A549 (cell line): ENCODE results near the gene SPEM1. TPM values are rescaled to one million over a fixed set of nuclear protein-coding genes. Genes with fewer than 3 reads are reported as not detected.

ENCODE experiments used
- ATAC-seq, 2 experiments: fragments of 200-7000 bp in 1 of 2; fragments of >200 bp in 1 of 2; cut with Nextera tagmentation in 1 of 2; cut with Tn5 transposase in 1 of 2; 3 replicates each; pipeline versions ENCODE4 v1.8.0 to v1.9.1; 2018 to 2020; ENCODE audit warnings: mild to moderate bottlenecking in 1 of 2, moderate library complexity in 1 of 2
- CTCF ChIA-PET: fragments of 300-600 bp; sonication (Branson Sonifier 250); formaldehyde crosslinking; extraction: SDS; loops from one replicate; lab custom pipeline; 2021; ENCODE audit warnings: antibody characterized with exemption, inconsistent platforms; lab: Yijun Ruan, JAX
- POLR2A ChIA-PET: fragments of 350-600 bp; formaldehyde crosslinking; extraction: SDS; loops from one replicate; lab custom pipeline; 2021; ENCODE audit warnings: antibody characterized with exemption, inconsistent platforms; lab: Yijun Ruan, JAX
- DNase-seq, 2 experiments: peaks; one replicate each; pipeline versions ENCODE4 v3.0.0 to v3.0.0-alpha.2; 2011 to 2016; ENCODE audit warnings: low read depth in 1 of 2, low spot score in 1 of 2
- FAIRE-seq: peaks from 2 replicates; lab custom pipeline; 2011; peaks lifted over from hg19 to GRCh38; lab: Jason Lieb, UNC
- H3K27ac ChIP-seq, 2 experiments: fragments of >200 bp; sonication (Bioruptor Twin); formaldehyde crosslinking; 3 replicates each; pipeline ENCODE4 v1.5.1; 2016 to 2017
- H3K4me1 ChIP-seq: fragments of >200 bp; sonication (Bioruptor Twin); formaldehyde crosslinking; 3 replicates; pipeline ENCODE4 v1.6.1; 2016
- H3K4me2 ChIP-seq: fragments of >200 bp; sonication (Bioruptor Twin); formaldehyde crosslinking; 3 replicates; pipeline ENCODE4 v1.6.1; 2016
- H3K4me3 ChIP-seq: fragments of >200 bp; sonication (Bioruptor Twin); formaldehyde crosslinking; 3 replicates; pipeline ENCODE4 v1.5.1; 2016
- H3K9me3 ChIP-seq: fragments of >200 bp; sonication (Bioruptor Twin); formaldehyde crosslinking; 3 replicates; pipeline ENCODE4 v1.6.1; 2016
- BCL3 ChIP-seq: fragments of >200 bp; sonication (Bioruptor Twin); formaldehyde crosslinking; IDR thresholded peaks from 3 replicates; pipeline ENCODE4 v1.6.1; 2016
- BHLHE40 ChIP-seq: IDR thresholded peaks from 2 replicates; pipeline ENCODE4 v1.6.1; 2012; ENCODE audit warnings: low read depth, low read length, inconsistent platforms
- CBX2 ChIP-seq: fragments of 200-600 bp; sonication (generic); IDR thresholded peaks from 2 replicates; pipeline ENCODE4 v1.6.1; 2016; ENCODE audit warnings: low read depth, mild to moderate bottlenecking, borderline replicate concordance
- CBX8 ChIP-seq: fragments of 200-600 bp; sonication (generic); IDR thresholded peaks from 2 replicates; pipeline ENCODE4 v1.6.1; 2016
- FOSL2 ChIP-seq, 2 experiments: fragments of 450-650 bp in 1 of 2; fragments of >200 bp in 1 of 2; sonication (Bioruptor Twin) in 1 of 2; formaldehyde crosslinking; IDR thresholded peaks; 2 replicates each; pipeline versions ENCODE4 v1.5.0 to v1.6.1; 2016 to 2020; ENCODE audit warnings: mild to moderate bottlenecking in 1 of 2, moderate library complexity in 1 of 2
- FOXS1 ChIP-seq: fragments of 250-450 bp; sonication (Bioruptor Pico); IDR thresholded peaks from 2 replicates; pipeline ENCODE4 v1.5.0; 2020; ENCODE audit warnings: mild to moderate bottlenecking, moderate library complexity
- GATA3 ChIP-seq: IDR thresholded peaks from 2 replicates; pipeline ENCODE4 v1.6.1; 2012; ENCODE audit warnings: borderline replicate concordance
- HDAC2 ChIP-seq: fragments of 200-600 bp; sonication (generic); IDR thresholded peaks from 2 replicates; pipeline ENCODE4 v1.6.1; 2016
- HOXB13 ChIP-seq: fragments of 250-450 bp; sonication (Bioruptor Pico); IDR thresholded peaks from 2 replicates; pipeline ENCODE4 v1.5.0; 2020; ENCODE audit warnings: low read depth, mild to moderate bottlenecking, moderate library complexity
- HOXB5 ChIP-seq: fragments of 250-450 bp; sonication (Bioruptor Pico); IDR thresholded peaks from 2 replicates; pipeline ENCODE4 v1.5.0; 2020; ENCODE audit warnings: mild to moderate bottlenecking, moderate library complexity
- JUNB ChIP-seq: fragments of >200 bp; sonication (Bioruptor Twin); formaldehyde crosslinking; IDR thresholded peaks from 2 replicates; pipeline ENCODE4 v1.6.1; 2016
- KDM1A ChIP-seq: fragments of 200-600 bp; sonication (generic); IDR thresholded peaks from 2 replicates; pipeline ENCODE4 v1.6.1; 2016; ENCODE audit warnings: low read depth, mild to moderate bottlenecking
- KDM5A ChIP-seq: fragments of 200-600 bp; sonication (generic); IDR thresholded peaks from 2 replicates; pipeline ENCODE4 v1.6.1; 2016; ENCODE audit warnings: antibody characterized with exemption, mild to moderate bottlenecking
- MAFK ChIP-seq: fragments of 450-650 bp; IDR thresholded peaks from 2 replicates; pipeline ENCODE4 v1.6.1; 2014; ENCODE audit not compliant: partially characterized antibody
- NFE2L2 ChIP-seq: fragments of 150-350 bp; conservative IDR thresholded peaks from 2 replicates; pipeline ENCODE4 v1.6.1; 2014; ENCODE audit warnings: low read length
- NPAS2 ChIP-seq: fragments of 250-450 bp; sonication (Bioruptor Pico); IDR thresholded peaks from 2 replicates; pipeline ENCODE4 v1.8.0; 2022; ENCODE audit warnings: mild to moderate bottlenecking, moderate library complexity, borderline replicate concordance
- NR3C1 ChIP-seq: fragments of >200 bp; sonication (Bioruptor Twin); formaldehyde crosslinking; IDR thresholded peaks from 3 replicates; pipeline ENCODE4 v1.6.1; 2017
- PBX3 ChIP-seq: IDR thresholded peaks from 2 replicates; pipeline ENCODE4 v1.6.1; 2012
- POLR2AphosphoS2 ChIP-seq: conservative IDR thresholded peaks from 2 replicates; pipeline ENCODE4 v1.6.1; 2012; ENCODE audit warnings: low read length, improper control_type of control experiment, inconsistent platforms
- RCOR1 ChIP-seq: fragments of 150-350 bp; IDR thresholded peaks from 2 replicates; pipeline ENCODE4 v1.6.1; 2014; ENCODE audit warnings: antibody characterized with exemption, low read length, low read depth
- RFX5 ChIP-seq: fragments of 450-650 bp; IDR thresholded peaks from 2 replicates; pipeline ENCODE4 v1.7.1; 2014; ENCODE audit warnings: antibody characterized with exemption, mild to moderate bottlenecking, moderate library complexity
- SMC3 ChIP-seq: fragments of >200 bp; sonication (Bioruptor Twin); formaldehyde crosslinking; IDR thresholded peaks from 3 replicates; pipeline ENCODE4 v1.6.1; 2018; ENCODE audit warnings: inconsistent platforms
- TP53 ChIP-seq: fragments of 250-450 bp; sonication (Bioruptor Pico); IDR thresholded peaks from 2 replicates; pipeline ENCODE4 v1.5.0; 2021; ENCODE audit warnings: mild to moderate bottlenecking, moderate library complexity
- USF2 ChIP-seq: fragments of 450-650 bp; IDR thresholded peaks from 2 replicates; pipeline ENCODE4 v1.6.1; 2014; ENCODE audit warnings: antibody characterized with exemption
- ZC3H11A ChIP-seq: fragments of 450-650 bp; IDR thresholded peaks from 2 replicates; pipeline ENCODE4 v1.6.1; 2014; ENCODE audit warnings: antibody characterized with exemption, mild to moderate bottlenecking
- ZFP36 ChIP-seq: fragments of 450-650 bp; IDR thresholded peaks from 2 replicates; pipeline ENCODE4 v1.6.1; 2014; ENCODE audit warnings: borderline replicate concordance; ENCODE audit not compliant: partially characterized antibody
- ZNF302 ChIP-seq: fragments of 250-450 bp; sonication (Bioruptor Pico); IDR thresholded peaks from 2 replicates; pipeline ENCODE4 v1.9.0; 2021; ENCODE audit warnings: inconsistent platforms, mild to moderate bottlenecking, moderate library complexity
- ZSCAN20 ChIP-seq: fragments of 250-450 bp; sonication (Bioruptor Pico); IDR thresholded peaks from 2 replicates; pipeline ENCODE4 v1.8.0; 2022; ENCODE audit warnings: mild to moderate bottlenecking, moderate library complexity
- WGBS: methylation state at CpG from one replicate; pipeline ENCODE4 v1.1.6; 2017; ENCODE audit errors: missing lambda C conversion rate; 5-methylcytosine and 5-hydroxymethylcytosine counted together
- polyA minus RNA-seq: library from RNA; depleted of rRNA, polyadenylated mRNA; stranded (reverse); fragments of >200 nt; gene quantifications from 2 replicates; pipeline ENCODE4 v1.2.3, GENCODE V29; 2011; rRNA and poly(A)+ RNA removed
- polyA plus RNA-seq, 4 experiments: library from polyadenylated mRNA; depleted of rRNA in 3 of 4; stranded (reverse); fragments of >200 nt; fragmentation: RNase III in 1 of 4; extraction: RNeasy Plus Mini Kit Qiagen cat#74134 plus additional on column Dnase treatment in 1 of 4; gene quantifications; 2 replicates in 3 of 4; 3 replicates in 1 of 4; pipeline ENCODE4 v1.2.3, GENCODE V29; 2011 to 2017

The SPEM1 gene
- polyA plus RNA-seq (2011; rRNA removed) = not detected in 2 replicates
- not detected in 2 replicates for polyA plus RNA-seq (2012; cell fraction: cytosol; rRNA removed)
- polyA plus RNA-seq (2012; cell fraction: nucleus; rRNA removed) = 0.13 TPM in 1 of 2 replicates, not detected in the other
- 0.09 to 0.13 TPM in 2 of 3 replicates, not detected in the other for polyA plus RNA-seq (2017; fragmentation: RNase III; extraction: RNeasy Plus Mini Kit Qiagen cat#74134 plus additional on column Dnase treatment)
- polyA minus RNA-seq = not detected in 2 replicates

GRCh38 chr17:7419819-7420610, at the start of gene SPEM1:
Gene SPEM1 (plus strand): TSS chr17:7420324. CDS start chr17:7420385, 61 bp downstream.
- H3K4me2 ChIP-seq = no peak within 1 kb of the TSS
- DNase-seq (no peak), FAIRE-seq (no peak), ATAC-seq (0 out of 6 replicates have a peak, but pooled peaks of 1 of the 2 experiments have one; percentile 9)
- 70% methylated on average over 15 of the region's 17 CpGs for WGBS
- ChIA-PET CTCF (interaction anchor here (1.2 to 3.3 kb wide), 10 partner anchors 9 to 141 kb away, joined by 3 to 18 read pairs (median 6); partner anchors contain the start of genes SENP3 and TMEM95), POLR2A (interaction anchor here (0.6 to 1.4 kb wide), 3 partner anchors 10 to 64 kb away, joined by 3 read pairs; partner anchors contain the start of genes FGF11 and POLR2A)
- no peaks in the 10 kb centered on the region for H3K4me1 ChIP-seq
- no peak within 1 kb of the TSS for H3K27ac ChIP-seq
- H3K4me3 ChIP-seq = no peak within 1 kb of the TSS
- TF ChIP-seq RFX5 (no peak), JUNB (no peak), POLR2AphosphoS2 (no peak), FOXS1 (CRISPR knock-in tag) (no peak), PBX3 (no peak), NR3C1 (no peak)
- H3K9me3 ChIP-seq = no peaks in the 10 kb centered on the region

- ChIA-PET CTCF (interaction anchor here (1.0 to 12.6 kb wide), 7 partner anchors 9 to 317 kb away, joined by 3 to 154 read pairs (median 5); partner anchors contain the start of genes KCTD11, TMEM95 and TP53), POLR2A (interaction anchor here (0.6 kb wide), 2 partner anchors 21 to 39 kb away, joined by 3 read pairs; no protein-coding TSS in a partner anchor)
- no peak for TF ChIP-seq CBX8
- TF ChIP-seq BHLHE40 = no peak
- TF ChIP-seq ZNF302 (CRISPR knock-in tag) = no peak
- TF ChIP-seq ZSCAN20 (CRISPR knock-in tag) = no peak
- TF ChIP-seq ZFP36 = no peak
- no peak for TF ChIP-seq KDM5A
- TF ChIP-seq KDM1A = no peak
- TF ChIP-seq POLR2AphosphoS2 = no peak
- no peak for TF ChIP-seq NPAS2 (CRISPR knock-in tag)
- FAIRE-seq (no peak), ATAC-seq (no peak), DNase-seq (no peak)
- Histone ChIP-seq H3K9me3 (no peaks in the 10 kb centered on the region), H3K4me3 (no peak overlapping the region), H3K4me1 (no peaks in the 10 kb centered on the region), H3K4me2 (no peak overlapping the region), H3K27ac (no peak overlapping the region)
- 66% methylated on average over 4 of the region's 4 CpGs for WGBS
Observed at GRCh38 chr17:7370853-7371252, 49.3 kb upstream of the SPEM1 start.

GRCh38 chr17:7374353-7374752, 45.8 kb upstream of the SPEM1 start:
- Histone ChIP-seq H3K4me1 (no peaks in the 10 kb centered on the region), H3K4me3 (no peak overlapping the region), H3K4me2 (no peak overlapping the region), H3K9me3 (peaks cover 9% of the 10 kb centered on the region; the same call in 2 of the 3 replicates), H3K27ac (no peak overlapping the region)
- CTCF ChIA-PET = interaction anchor here (1.5 to 12.6 kb wide), 5 partner anchors 9 to 186 kb away, joined by 3 to 154 read pairs (median 5); partner anchors contain the start of genes KCTD11 and TMEM95
- FAIRE-seq (no peak), ATAC-seq (peak in 1 of 2 experiments; percentile 50; a peak in 2 of 6 replicates), DNase-seq (no peak)
- POLR2A ChIA-PET = no interaction called here
- 73% methylated on average over 2 of the region's 2 CpGs for WGBS
- TF ChIP-seq PBX3 (no peak), HDAC2 (no peak), HOXB5 (CRISPR knock-in tag) (no peak), MAFK (no peak), BCL3 (no peak), RFX5 (no peak), RCOR1 (no peak), CBX2 (no peak), TP53 (no peak), USF2 (no peak), HOXB13 (no peak), SMC3 (no peak), ZC3H11A (no peak), FOSL2 (IDR thresholded peaks at IDR 0.05) (no peak), FOSL2 (CRISPR knock-in tag; IDR thresholded peaks at IDR 0.05) (no peak), GATA3 (no peak), POLR2AphosphoS2 (no peak), NFE2L2 (no peak)
- TF ChIP-seq, all 56 proteins: peak for 0
